GM18507 (cell line): ENCODE results near the gene RILP.

Experiments
- DNase-seq: peaks from one replicate; pipeline ENCODE4 v3.0.0; 2011; ENCODE audit warnings: low read depth; ENCODE audit not compliant: insufficient read length; ENCODE audit errors: extremely low spot score
- FAIRE-seq: peaks from 2 replicates; lab custom pipeline; 2011; peaks lifted over from hg19 to GRCh38; lab: Jason Lieb, UNC

The RILP gene

DNA sequence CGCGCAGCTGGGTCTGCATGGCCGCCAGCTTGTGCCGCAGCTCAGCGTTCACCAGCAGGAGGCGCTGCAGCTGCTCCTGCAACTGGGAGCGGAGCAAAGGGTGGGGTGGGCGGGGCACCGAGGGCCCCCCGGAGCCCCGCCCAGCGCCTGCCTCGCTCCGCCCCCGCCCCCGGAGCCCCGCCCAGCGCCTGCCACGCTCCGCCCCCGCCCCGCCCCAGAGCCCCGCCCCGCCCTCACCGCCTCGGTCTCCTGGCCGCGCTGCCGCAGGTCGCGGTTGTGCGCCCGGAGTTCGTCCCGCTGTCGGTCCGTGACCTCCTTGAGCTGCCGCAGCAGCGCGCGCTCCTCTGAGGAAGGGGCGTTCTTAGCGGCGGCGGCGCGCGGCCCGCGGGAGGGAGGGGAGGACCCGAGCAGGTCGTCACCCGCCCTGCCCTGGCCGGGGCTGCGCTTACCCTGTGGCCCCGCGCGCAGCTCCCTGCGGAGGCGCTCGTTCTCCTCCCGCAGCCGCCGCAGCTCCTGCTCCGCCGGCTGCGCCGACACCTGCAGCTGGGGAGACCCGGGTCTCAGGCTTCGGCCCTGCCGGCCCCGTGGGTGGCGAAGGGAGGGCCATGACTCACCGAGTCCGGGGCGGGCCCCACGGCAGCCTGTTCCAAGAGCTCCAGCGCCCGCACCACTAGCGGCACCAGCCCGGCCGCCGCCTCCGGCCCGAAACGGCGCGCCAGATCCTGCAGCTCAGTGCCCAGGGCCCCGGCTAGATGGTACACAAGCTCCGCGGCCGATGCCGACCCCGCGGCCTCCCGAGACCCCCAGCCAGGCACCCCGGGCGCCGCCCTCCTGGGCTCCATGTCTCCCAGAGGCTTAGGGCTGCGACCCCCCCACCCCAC lies 463 bp downstream of the RILP start:
- DNase-seq, result peak; percentile 92
- peak; percentile 89 for FAIRE-seq

DNA sequence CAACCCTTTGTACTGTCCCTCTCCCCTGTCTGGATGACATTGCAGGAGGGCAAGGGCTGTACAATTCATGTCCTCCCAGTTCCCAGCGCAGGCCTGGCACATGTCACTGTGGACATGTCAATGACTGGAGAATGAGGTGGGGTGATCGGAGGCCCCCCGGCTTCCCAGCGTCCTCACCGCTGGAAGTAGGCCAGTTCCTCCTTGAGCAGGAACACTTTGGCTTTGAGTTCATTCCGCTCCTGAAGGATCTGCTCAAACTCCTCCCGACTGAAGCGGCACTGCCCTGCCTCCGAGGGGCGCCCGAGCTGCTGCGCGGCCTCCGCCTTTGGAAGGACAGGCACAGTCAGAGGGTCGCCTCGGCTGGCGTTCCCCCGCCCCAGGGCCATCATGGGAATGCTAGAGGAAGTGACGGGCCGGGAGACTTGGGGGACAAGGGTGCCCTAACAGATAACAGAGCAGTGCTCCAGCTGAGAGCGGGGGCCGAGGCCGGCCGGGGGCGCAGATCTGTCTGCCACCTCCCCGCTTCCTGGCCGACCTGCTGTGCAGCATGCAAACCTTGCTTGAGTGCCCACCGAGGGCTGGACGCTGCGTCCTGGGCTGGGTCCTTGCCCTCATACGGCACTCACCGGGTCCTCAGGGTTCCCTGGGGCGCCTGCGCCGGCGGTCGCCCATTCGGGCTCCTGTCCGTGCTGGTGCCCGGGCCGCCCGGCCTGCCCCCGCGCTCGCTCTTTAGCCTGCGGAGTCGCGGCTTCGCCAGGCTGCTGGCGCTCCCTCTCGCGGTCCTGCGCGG lies 1.3 kb downstream of the RILP start:
- FAIRE-seq (no peak), DNase-seq (no peak)

DNA sequence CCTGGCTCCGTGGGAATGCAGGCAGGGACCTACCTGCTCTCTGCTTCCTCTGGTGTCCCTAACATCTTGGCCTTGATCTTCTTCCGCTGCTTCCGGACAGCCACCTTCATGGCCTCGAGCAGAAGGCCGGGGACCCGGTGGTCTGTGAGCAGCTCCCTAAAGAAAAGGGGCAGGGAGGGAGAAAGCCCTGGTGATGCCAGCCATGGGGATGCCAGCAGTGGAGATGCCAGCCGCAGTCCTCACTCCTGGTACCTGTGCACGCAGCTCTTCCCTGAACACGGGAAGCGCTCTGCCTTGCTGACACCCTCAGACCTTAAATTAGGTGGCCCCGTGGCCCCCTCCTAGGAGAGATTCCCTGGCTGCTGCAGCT lies 1.9 kb downstream of the RILP start:
- FAIRE-seq, result no peak
- DNase-seq, result no peak

DNA sequence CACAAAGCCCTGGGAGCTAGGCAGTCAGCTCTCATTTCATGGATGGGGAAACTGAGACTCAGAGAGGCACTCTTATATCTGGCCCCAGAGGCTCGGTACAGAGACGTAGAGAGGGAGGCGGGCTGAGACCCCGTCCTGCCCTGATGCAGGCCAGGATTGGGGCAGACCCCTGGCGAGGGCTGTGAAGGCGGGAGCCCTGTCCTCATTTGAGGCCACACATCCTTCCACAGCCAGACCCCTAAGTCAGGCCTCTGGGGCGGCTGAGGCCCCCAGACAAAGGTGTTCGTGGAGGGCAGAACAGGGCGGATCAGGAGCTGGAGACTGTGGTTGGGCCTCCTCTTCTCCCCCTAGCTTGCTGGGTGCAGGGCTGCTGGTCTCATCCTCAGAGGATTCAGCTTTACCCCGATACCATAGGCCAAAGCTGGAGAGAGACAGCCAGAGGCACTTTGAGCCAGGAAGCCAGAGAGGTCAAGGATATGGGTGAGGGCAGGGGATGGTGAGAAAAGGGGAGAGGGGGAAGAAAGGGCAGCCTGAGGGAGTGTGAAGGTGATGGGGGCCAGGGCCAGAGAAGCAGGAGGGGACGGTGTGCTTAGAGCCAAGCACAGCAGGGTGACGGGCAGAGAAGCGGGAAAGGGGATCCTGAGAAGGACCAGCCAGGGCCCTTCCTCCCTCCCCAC lies 3.3 kb downstream of the RILP start:
- DNase-seq (no peak), FAIRE-seq (no peak)

DNA sequence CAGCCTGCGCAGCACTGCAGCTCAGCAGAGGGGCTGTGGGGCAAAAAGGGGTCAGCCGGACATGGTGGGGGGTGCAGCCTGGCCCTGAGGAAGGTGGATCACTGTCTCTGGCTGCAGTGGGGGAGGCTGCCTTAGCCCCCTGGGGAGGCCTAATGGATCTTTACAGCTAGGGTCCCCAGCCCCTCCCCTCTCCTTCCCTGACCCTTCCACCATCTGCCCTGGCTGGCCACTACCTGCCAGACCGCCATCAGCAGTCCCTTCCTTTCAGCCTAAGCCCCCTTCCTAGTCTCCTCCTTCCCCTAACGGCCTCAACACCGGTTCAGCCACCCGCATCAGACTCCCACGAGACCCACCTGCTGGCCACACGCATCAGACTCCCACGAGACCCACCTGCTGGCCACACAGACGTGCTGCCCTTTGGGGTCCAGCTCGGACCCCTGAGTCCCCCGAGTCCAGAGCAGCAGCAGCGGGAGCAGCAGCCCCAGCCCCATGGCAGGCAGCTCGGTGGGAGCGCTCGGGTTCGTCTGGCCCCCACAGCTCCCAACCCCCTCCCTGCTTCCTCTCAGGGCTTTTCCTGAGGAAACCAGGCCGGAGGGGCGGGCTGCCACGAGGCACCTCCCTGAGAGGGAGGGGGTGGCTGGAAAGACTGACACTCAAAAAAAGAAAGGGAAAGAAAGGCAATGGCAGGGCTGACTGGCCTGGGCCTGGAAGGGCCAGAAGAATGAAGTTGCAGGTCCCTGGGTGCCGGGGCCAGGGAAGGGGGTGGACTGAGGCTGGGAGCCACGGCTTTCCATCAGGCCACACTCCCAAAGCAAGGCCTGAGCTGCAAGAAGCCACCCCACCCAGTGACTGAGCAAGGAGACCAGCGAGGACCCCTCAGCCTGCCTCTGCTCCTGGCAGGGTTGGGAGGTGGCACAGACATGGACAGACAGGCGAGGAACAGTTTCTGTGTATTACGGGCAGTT lies 4.2 kb downstream of the RILP start, which contains the start of gene SCARF1:
SCARF1 (minus strand) TSS at position 526 of the 965 bp plus-strand sequence; CDS start at position 491, 35 bp downstream.
- DNase-seq, result no peak
- FAIRE-seq, result peak; percentile 36

DNA sequence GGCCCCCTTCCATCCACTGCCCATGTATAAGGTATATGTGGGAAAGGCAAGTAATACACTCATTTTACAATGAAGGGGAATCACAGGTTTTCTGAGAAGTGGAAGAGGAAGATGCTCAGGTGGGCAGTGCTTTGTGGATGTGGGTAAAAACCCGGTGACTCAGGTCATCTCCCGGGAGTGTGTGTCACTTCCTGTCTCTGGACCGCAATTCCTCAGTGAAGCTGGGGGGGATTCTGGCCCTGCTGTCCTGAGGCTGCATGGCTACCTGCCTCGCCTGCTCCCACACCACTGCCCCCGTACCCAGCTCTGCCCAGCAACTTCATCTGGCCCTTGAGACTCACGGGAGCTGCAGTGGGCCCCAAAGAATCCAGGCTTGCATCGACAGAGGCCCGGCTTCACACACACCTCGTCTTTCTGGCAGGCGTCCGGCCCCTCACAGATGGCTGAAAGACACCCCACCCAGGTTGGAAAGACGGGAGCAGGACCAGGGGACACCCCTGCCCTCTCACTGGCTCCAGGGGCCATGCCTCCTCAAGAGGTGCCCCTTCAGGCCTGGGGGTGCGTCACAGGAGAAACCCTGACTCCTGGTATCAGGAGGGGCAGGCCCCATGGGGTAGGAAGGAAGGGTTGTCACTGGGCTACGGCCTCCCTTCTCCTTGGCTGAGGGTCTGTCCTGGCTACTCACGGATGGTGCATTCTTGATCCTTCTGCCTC lies 5.0 kb downstream of the RILP start:
- FAIRE-seq, result peak; percentile 89
- no peak for DNase-seq

DNA sequence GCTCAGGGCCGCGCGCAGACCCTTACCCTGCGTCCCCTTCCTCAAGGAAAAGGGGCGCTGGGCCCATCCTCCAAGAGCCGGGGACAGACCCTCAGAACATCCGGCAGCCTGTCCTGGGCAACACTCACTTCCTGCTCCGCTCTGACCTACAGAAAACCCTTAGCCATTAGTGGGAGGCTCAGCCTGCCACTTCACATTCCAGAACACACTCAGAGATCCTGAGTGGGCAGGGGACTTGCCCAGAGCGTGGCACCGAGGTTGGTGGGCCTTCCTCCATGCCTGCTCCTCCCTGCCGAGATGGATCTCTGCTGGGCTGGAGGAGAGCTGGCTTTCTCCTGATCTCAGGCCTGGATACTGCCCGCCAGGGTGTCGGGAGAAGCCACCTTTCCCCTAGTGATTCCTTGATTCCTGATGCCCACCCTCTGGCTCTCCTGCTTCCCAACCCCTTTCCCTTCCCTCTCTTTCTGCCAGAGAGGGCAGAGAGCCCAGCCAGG lies 5.6 kb downstream of the RILP start:
- no peak for DNase-seq
- FAIRE-seq, result peak; percentile 47

DNA sequence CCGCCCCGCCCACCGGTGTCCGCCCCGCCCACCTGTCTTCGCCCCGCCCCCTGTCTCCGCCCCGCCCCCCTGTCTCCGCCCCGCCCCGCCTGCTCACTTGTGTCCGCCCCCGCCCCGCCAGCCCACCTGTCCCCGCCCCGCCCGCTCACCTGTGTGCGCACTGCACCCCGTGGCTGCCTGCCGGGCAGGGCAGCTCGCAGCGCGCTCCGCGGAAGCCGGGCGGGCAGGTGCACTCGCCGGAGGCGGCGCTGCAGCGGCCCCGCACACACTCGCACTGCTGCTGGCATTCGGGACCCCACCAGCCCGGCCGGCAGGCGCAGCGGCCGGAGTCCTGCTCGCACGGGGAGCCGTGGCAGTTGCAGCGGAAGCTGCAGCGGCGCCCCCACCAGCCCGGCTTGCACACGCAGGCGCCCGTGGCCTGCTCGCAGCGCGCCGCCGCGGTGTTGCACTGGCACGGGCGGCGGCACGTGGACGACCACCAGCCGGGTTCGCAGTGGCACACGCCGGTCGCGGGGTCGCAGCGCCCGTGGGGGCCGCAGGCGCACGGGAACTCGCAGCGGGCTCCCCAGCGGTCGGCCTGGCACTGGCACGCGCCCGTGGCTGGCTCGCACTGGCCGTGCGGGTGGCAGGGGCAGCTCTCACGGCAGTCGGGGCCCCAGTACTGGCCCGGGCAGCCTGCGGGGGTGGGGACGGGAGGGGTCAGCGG lies 6.2 kb downstream of the RILP start:
- DNase-seq (peak; percentile 65), FAIRE-seq (no peak)

DNA sequence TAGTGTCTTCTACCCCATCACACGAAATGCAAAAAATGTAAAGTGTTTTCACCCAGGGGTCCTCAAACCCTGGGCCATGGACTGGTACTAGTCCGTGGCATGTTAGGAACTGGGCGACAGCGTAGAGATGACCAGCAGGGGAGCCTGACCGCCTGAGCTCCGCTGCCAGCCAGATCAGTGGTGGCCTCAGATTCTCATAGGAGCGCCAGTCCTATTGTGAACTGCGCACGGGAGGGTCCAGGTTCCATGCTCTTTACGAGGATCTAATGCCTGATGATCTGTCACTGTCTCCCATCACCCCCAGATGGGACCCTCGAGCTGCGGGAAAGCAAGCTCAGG lies 8.6 kb downstream of the RILP start:
- FAIRE-seq (no peak), DNase-seq (no peak)

DNA sequence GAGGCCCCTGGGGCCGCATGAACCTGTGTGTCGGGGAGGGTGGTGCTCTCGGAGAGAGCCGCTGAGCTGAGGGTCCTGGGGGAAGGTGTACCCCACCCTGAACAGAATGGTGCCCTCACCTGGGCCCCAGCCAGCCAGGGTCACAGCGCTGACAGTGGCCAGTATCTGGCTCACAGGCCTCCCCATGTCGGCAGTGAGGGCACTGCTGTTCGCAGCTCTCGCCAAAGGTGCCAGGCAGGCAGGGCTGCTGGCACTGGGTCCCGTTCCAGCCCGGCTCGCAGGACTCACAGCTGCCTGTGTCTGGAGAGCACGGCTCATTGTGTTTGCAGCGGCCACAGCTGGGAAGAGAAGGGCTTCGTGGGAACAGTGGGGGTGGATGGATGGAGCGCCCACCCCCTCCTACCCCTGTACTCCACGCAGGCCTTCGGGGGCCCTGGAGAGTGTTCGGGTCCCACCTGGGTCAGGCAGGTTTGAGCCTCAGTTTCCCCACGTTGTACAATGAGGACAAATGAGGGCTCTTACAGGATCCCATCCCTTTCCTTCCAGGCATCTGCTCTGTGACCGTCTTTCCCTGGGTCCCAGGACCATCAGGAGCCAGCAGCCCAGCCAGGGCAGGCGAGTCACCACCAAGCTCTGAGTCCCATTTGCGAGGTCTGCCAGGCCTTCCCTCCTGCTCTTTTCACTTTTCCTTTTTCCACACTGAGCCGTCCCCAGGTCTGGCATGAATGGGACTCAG lies 9.2 kb downstream of the RILP start:
- no peak for FAIRE-seq
- DNase-seq, result no peak

DNA sequence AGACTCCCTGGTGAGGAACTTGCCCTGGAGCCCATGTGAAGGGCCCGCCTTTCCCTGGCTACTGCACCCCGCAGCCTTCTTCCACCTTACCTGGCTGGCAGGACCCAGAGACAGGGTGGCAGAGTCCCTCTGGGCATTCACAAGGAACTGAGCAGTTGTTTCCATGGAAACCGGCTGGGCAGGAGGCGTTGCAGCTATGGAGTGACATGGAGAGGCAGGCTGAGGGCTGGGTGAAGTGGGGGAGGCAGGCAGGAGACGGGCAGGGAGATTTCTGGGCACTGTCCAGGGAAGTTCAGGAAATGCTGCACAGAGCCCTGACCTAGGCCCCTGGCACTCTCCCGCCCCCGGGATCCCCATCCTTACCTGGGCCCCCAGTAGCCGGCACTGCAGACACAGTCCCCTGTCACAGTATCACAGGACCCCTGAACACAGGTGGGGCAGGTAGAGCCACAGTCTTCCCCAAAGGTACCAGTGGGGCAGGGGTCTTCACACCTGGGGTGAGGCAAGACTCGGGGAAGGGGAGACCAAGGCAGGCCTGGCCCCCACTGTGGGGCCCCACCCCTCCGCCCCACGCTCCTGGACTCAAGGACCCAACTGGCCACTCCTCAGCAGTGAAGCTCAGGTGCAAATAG lies 10.0 kb downstream of the RILP start:
- DNase-seq (no peak), FAIRE-seq (no peak)

DNA sequence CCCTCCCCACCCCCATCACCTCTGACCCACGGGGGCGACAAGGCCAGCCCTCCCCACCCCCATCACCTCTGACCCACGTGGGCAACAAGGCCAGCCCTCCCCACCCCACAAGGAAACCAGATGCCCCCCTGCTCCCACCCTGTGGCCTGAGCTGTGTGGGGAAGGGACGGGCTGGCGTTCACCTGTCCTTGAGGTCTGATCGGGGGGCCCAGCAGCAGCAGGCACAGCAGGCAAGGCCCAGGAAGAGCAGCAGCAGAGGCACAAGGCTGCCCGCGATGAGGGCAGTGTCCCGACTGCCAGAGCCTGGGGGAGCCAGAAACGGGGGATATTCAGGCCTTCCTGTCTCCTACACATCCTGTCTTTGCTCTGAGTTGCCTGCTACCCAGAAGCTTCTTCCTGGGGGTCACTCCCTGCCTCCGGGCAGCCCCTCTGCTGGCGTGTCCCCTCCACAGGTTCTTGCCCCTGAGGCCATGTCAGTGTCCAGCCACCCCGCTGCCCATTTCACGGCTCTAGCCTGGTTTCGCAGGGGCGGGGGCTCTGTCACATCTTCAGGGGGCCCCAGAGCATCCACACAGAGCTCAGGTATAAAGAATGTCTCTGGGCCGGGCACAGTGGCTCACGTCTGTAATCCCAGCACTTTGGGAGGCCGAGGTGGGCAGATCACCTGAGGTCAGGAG lies 10.9 kb downstream of the RILP start:
- no peak for DNase-seq
- no peak for FAIRE-seq

DNA sequence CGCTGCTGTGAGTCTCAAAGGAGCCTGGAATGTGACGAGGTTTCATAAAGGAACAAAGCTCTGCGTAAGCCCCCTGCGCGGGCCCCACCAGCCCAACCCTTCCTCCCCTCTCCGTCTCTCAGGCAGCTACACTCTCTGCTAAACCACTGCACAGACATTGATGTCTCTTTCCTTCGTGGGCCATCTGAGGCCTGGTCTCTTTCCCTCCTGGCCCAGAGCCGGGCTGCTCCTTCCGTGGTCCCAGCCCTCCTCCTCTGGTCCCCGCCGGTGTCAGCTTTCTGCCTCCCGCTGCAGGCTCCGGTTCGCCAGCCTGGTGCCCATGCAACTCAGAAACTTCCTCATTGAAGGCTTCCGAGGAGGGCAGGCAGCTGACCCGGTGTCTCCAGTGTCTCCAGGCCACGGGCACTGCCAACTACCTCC lies 11.5 kb downstream of the RILP start:
- DNase-seq (no peak), FAIRE-seq (no peak)

DNA sequence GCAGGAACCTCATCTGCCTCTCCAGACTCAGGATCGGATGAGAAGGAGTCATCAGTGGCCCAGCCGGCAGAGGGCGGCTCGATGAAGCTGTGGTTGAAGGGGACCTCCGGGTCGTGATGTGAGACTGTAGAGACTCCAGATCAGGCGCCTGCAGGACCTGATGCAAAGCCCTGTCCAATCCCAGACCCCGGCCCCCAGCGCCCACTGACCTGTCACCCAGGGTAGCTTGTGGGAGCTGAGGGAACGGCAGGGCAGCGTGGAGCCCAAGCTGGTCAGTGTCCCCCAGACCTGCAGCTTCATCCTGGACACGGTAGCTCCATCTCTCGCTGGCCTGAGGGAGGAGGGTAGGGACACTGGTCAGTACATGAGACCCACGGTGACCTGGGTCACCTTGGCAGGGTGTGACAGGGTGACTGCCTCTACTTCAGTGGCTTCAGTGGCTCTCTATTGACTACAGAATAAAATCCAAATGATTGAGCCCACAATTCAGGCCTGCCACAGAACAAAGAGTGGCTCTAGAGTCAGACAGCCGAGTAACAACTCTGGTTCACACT lies 12.9 kb downstream of the RILP start:
- FAIRE-seq (no peak), DNase-seq (no peak)

DNA sequence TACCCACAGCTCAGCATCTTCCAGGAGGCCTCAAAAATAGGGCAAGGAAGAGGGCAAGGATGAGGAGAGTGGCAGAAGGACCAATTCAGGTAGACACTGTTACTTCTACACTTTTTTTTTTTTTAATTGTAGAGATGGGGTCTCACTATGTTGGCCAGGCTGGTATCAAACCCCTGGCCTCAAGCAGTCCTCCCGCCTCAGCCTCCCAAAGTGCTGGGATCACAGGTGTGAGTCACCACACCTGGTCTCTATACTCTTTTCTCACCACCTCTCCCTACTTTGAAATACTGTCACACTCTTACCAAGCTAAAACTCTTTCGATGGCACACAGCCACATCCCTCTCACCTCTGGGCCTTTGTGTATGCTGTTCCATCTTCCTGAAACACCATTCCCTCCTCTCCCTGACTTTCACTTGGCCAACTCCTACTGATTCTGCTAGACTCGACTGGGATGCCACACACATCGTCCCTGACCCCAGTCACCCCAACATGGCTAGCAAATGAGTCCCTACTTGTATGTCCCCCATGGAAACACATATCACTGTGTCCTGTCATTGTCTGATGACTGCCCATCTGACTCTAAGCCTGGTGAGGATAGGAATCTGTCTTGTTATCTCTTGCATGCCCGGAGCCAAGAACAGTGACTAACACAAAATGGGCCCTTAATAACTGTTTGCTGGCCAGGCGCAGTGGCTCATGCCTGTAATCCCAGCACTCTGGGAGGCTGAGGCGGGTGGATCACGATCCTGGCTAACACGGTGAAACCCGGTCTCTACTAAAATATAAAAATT lies 13.8 kb downstream of the RILP start:
- FAIRE-seq (no peak), DNase-seq (no peak)
